Measurements from ENCODE around the gene PER1. TPM values are rescaled to one million over a fixed set of nuclear protein-coding genes. Genes with fewer than 3 reads are reported as not detected.

The PER1 gene
- total RNA-seq, 4 donors from 2014 or later, result 127 to 263 (median 168) TPM

- H3K27ac ChIP-seq (replicated peaks in 1 of 4), result peak overlapping the region; percentile 46 to 84 (median 80)
- H3K9me3 ChIP-seq, result no peaks in the 10 kb centered on the region
- under 1% methylated on average over 30 of the region's 45 CpGs for WGBS
- peak overlapping the region; percentile 67 to 83 (median 77) for H3K4me3 ChIP-seq
- TF ChIP-seq POLR2A (IDR thresholded peaks at IDR 0.05; ENCODE audit: low read depth), result no peak
- TF ChIP-seq CTCF (IDR thresholded peaks at IDR 0.05), result no peak
- TF ChIP-seq EP300 (IDR thresholded peaks at IDR 0.05), result no peak
- TF ChIP-seq POLR2AphosphoS5 (IDR thresholded peaks at IDR 0.05), result no peak
- intact Hi-C loops (cut with DNase I), result no loop called here
- H3K36me3 ChIP-seq, result no peaks in the 10 kb centered on the region
- peaks cover 3 to 71% (median 33%) of the 10 kb centered on the region in 4 donors for H3K27me3 ChIP-seq
- H3K4me1 ChIP-seq, result peaks cover 50 to 62% (median 61%) of the 10 kb centered on the region in 4 donors
- no peak for DNase-seq (ENCODE audit: extremely low spot score)
These were observed 25.6 kb downstream of the PER1 start for GRCh38 chr17:8126491-8127066.

- no peaks in the 10 kb centered on the region for H3K9me3 ChIP-seq
- H3K36me3 ChIP-seq, result no peaks in the 10 kb centered on the region
- intact Hi-C loops (cut with DNase I), result no loop called here
- no peak for DNase-seq (ENCODE audit: extremely low spot score)
- TF ChIP-seq EP300 (IDR thresholded peaks at IDR 0.05), result no peak
- no peak for TF ChIP-seq POLR2A (IDR thresholded peaks at IDR 0.05; ENCODE audit: low read depth)
- TF ChIP-seq CTCF (IDR thresholded peaks at IDR 0.05), result no peak
- TF ChIP-seq POLR2AphosphoS5 (IDR thresholded peaks at IDR 0.05), result no peak
- peak overlapping the region; percentile 46 to 84 (median 80) for H3K27ac ChIP-seq (replicated peaks in 1 of 4)
- H3K4me3 ChIP-seq, result peak overlapping the region; percentile 67 to 83 (median 77)
- peaks cover 56 to 67% (median 67%) of the 10 kb centered on the region in 4 donors for H3K4me1 ChIP-seq
- under 1% methylated on average over 35 of the region's 35 CpGs for WGBS
- peaks cover 9 to 77% (median 36%) of the 10 kb centered on the region in 4 donors for H3K27me3 ChIP-seq
These were observed 26.2 kb downstream of the PER1 start for GRCh38 chr17:8125947-8126490.

- intact Hi-C loops (cut with DNase I), result no loop called here
- H3K27me3 ChIP-seq, result peaks cover 10 to 78% (median 39%) of the 10 kb centered on the region in 4 donors
- no peaks in the 10 kb centered on the region for H3K9me3 ChIP-seq
- H3K27ac ChIP-seq (replicated peaks in 1 of 4), result peak overlapping the region; percentile 46 to 84 (median 80)
- 1% methylated on average over 24 of the region's 40 CpGs for WGBS
- peak; percentile 98 for DNase-seq (ENCODE audit: extremely low spot score)
- H3K36me3 ChIP-seq, result no peaks in the 10 kb centered on the region
- peak overlapping the region; percentile 67 to 83 (median 77) for H3K4me3 ChIP-seq
- H3K4me1 ChIP-seq, result peaks cover 62 to 74% (median 73%) of the 10 kb centered on the region in 4 donors
- no peak for TF ChIP-seq EP300 (IDR thresholded peaks at IDR 0.05)
- no peak for TF ChIP-seq POLR2A (IDR thresholded peaks at IDR 0.05; ENCODE audit: low read depth)
- TF ChIP-seq POLR2AphosphoS5 (IDR thresholded peaks at IDR 0.05), result peak in 1 of 2 donors; percentile 80
These were observed 26.9 kb downstream of the PER1 start for GRCh38 chr17:8125154-8125946.

- peaks cover 65 to 80% (median 79%) of the 10 kb centered on the region in 4 donors for H3K4me1 ChIP-seq
- no peaks in the 10 kb centered on the region for H3K9me3 ChIP-seq
- TF ChIP-seq EP300 (IDR thresholded peaks at IDR 0.05) (no peak), POLR2A (IDR thresholded peaks at IDR 0.05; ENCODE audit: low read depth) (no peak), POLR2AphosphoS5 (IDR thresholded peaks at IDR 0.05) (no peak), CTCF (IDR thresholded peaks at IDR 0.05) (no peak)
- no peak for DNase-seq (ENCODE audit: extremely low spot score)
- peaks cover 10 to 70% (median 39%) of the 10 kb centered on the region in 4 donors for H3K27me3 ChIP-seq
- 6% methylated on average over 19 of the region's 24 CpGs for WGBS
- H3K36me3 ChIP-seq, result no peaks in the 10 kb centered on the region
- no peak overlapping the region for H3K27ac ChIP-seq (replicated peaks in 1 of 4)
- H3K4me3 ChIP-seq, result peak overlapping the region; percentile 46 to 79 (median 64)
- intact Hi-C loops (cut with DNase I), result no loop called here
These were observed 27.7 kb downstream of the PER1 start for GRCh38 chr17:8124350-8125153.

Data from esophagus muscularis mucosa (tissue), 4 donors.